OCI-LY1 (cell line): ENCODE data around the gene C1orf159.

Experiments
- H2AFZ ChIP-seq: fragments of 200-600 bp; sonication (generic), shearing (Covaris generic); 2 replicates; pipeline ENCODE4 v1.6.0; 2014; ENCODE audit warnings: antibody characterized with exemption, mild to moderate bottlenecking, low read length
- H3F3A ChIP-seq: fragments of 200-600 bp; sonication (generic), shearing (Covaris generic); 2 replicates; pipeline ENCODE4 v1.6.0; 2014; ENCODE audit warnings: mild to moderate bottlenecking, antibody characterized with exemption, low read length, moderate library complexity; ENCODE audit not compliant: insufficient read depth
- H3K27ac ChIP-seq: fragments of 200-600 bp; sonication (generic); 2 replicates; pipeline ENCODE4 v1.5.1; 2014; ENCODE audit warnings: low read length, mixed run types, mild to moderate bottlenecking, low read depth; ENCODE audit not compliant: poor library complexity, severe bottlenecking
- H3K27me3 ChIP-seq: fragments of 200-600 bp; sonication (generic); 2 replicates; pipeline ENCODE4 v1.6.0; 2014; ENCODE audit warnings: antibody characterized with exemption, mild to moderate bottlenecking, low read length, moderate library complexity; ENCODE audit not compliant: insufficient read depth
- H3K36me3 ChIP-seq: fragments of 200-600 bp; sonication (generic); 2 replicates; pipeline ENCODE4 v1.6.1; 2014; ENCODE audit warnings: mild to moderate bottlenecking, antibody characterized with exemption, low read length, moderate library complexity, mixed read lengths; ENCODE audit not compliant: insufficient read depth
- H3K4me1 ChIP-seq: fragments of 200-600 bp; sonication (generic); 2 replicates; pipeline ENCODE4 v1.5.1; 2014; ENCODE audit warnings: mild to moderate bottlenecking, low read length, moderate library complexity; ENCODE audit not compliant: insufficient read depth, severe bottlenecking
- H3K4me2 ChIP-seq: fragments of 200-600 bp; sonication (generic), shearing (Covaris generic); 2 replicates; pipeline ENCODE4 v1.6.1; 2014; ENCODE audit warnings: low read length
- H3K4me3 ChIP-seq: fragments of 200-600 bp; sonication (generic); 2 replicates; pipeline ENCODE4 v1.5.1; 2014; ENCODE audit warnings: low read length, low read depth, mild to moderate bottlenecking, mixed read lengths; ENCODE audit not compliant: poor library complexity, severe bottlenecking
- H3K79me2 ChIP-seq: fragments of 200-600 bp; shearing (Covaris generic); 2 replicates; pipeline ENCODE4 v1.6.1; 2016; ENCODE audit warnings: mixed run types, low read length, mixed read lengths; ENCODE audit not compliant: insufficient read depth
- H3K9ac ChIP-seq: fragments of 200-600 bp; sonication (generic), shearing (Covaris generic); 2 replicates; pipeline ENCODE4 v1.6.1; 2014; ENCODE audit warnings: mild to moderate bottlenecking, low read length, mixed read lengths
- H3K9me2 ChIP-seq: fragments of 200-600 bp; sonication (generic), shearing (Covaris generic); 2 replicates; pipeline ENCODE4 v1.6.1; 2014; ENCODE audit warnings: low read depth, mild to moderate bottlenecking, low read length, mixed read lengths
- H3K9me3 ChIP-seq: fragments of 200-600 bp; shearing (Covaris generic); 2 replicates; pipeline ENCODE4 v1.6.1; 2014; ENCODE audit warnings: low read length, mixed read lengths
- H4K20me1 ChIP-seq: fragments of 200-600 bp; sonication (generic), shearing (Covaris generic); 2 replicates; pipeline ENCODE4 v1.6.0; 2016; ENCODE audit warnings: mild to moderate bottlenecking, low read length; ENCODE audit not compliant: insufficient read depth
- EZH2 ChIP-seq: fragments of 200-600 bp; sonication (generic), shearing (Covaris generic); IDR thresholded peaks from 2 replicates; pipeline ENCODE4 v1.8.0; 2017; ENCODE audit warnings: borderline replicate concordance, mixed run types, mild to moderate bottlenecking, antibody characterized with exemption, low read length, moderate library complexity, mixed read lengths
- TF ChIP-seq, protein P1 (sequence below): fragments of 200-600 bp; sonication (generic), shearing (Covaris generic); IDR thresholded peaks from 2 replicates; pipeline ENCODE4 v1.5.1; 2017; ENCODE audit warnings: mild to moderate bottlenecking, antibody characterized with exemption, low read length, moderate library complexity, mixed read lengths

The C1orf159 gene

DNA sequence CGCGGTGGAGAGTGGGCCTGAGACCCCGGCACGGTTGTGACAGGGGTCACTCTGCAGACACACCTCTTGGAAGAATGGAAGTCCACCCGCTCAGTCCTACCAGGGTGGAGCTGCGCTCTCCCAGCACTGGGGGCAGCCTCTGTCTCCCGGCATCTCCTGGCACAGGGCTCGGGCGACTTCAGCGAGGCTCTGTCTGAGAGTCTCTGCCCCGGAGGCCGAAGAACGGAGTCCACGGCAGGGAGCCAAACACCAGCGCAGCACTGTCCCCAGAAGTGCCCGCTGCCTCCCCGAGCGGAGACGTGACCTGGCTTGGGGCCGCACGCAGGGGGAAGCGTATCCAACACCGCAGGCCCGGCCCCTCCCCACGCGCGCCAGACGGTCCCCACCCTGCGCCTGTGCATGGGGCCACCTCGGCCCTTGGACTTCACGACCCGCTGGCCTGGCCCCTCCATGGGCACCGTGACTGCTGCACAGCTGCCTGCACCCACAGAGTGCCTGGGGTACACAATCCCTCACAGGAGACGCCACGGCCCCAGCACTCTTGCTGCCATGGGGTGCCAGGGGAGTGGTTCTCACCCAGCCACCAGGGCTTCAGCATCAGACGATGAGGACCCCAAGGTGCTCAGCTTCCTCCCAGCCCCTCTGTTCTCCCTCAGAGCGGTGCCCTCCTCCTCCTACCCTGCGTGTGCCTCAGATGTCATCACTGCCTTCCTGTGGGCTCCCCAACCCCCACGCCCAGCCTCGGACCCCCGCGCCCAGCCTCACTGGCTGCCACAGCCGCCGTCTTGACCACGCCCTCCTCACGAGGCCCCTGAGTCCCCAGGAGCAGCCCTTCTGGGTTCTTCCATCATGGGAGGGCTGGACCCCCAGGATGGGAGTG lies 26.8 kb downstream of the C1orf159 start:
- Histone ChIP-seq H3K4me3 (no peak overlapping the region), H3K79me2 (no peaks in the 10 kb centered on the region), H3K27ac (no peak overlapping the region), H3K9ac (no peak overlapping the region), H3K27me3 (0 out of 2 replicates have a peak, but pooled peaks cover 3% of the 10 kb centered on the region), H3F3A (no peaks in the 10 kb centered on the region), H2AFZ (no peak overlapping the region), H3K36me3 (no peaks in the 10 kb centered on the region), H3K4me2 (no peak overlapping the region), H4K20me1 (no peaks in the 10 kb centered on the region), H3K9me3 (no peaks in the 10 kb centered on the region), H3K4me1 (no peaks in the 10 kb centered on the region), H3K9me2 (no peaks in the 10 kb centered on the region)
- TF ChIP-seq EZH2: no peak
- TF ChIP-seq, protein P1, sequence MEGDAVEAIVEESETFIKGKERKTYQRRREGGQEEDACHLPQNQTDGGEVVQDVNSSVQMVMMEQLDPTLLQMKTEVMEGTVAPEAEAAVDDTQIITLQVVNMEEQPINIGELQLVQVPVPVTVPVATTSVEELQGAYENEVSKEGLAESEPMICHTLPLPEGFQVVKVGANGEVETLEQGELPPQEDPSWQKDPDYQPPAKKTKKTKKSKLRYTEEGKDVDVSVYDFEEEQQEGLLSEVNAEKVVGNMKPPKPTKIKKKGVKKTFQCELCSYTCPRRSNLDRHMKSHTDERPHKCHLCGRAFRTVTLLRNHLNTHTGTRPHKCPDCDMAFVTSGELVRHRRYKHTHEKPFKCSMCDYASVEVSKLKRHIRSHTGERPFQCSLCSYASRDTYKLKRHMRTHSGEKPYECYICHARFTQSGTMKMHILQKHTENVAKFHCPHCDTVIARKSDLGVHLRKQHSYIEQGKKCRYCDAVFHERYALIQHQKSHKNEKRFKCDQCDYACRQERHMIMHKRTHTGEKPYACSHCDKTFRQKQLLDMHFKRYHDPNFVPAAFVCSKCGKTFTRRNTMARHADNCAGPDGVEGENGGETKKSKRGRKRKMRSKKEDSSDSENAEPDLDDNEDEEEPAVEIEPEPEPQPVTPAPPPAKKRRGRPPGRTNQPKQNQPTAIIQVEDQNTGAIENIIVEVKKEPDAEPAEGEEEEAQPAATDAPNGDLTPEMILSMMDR: no peak

DNA sequence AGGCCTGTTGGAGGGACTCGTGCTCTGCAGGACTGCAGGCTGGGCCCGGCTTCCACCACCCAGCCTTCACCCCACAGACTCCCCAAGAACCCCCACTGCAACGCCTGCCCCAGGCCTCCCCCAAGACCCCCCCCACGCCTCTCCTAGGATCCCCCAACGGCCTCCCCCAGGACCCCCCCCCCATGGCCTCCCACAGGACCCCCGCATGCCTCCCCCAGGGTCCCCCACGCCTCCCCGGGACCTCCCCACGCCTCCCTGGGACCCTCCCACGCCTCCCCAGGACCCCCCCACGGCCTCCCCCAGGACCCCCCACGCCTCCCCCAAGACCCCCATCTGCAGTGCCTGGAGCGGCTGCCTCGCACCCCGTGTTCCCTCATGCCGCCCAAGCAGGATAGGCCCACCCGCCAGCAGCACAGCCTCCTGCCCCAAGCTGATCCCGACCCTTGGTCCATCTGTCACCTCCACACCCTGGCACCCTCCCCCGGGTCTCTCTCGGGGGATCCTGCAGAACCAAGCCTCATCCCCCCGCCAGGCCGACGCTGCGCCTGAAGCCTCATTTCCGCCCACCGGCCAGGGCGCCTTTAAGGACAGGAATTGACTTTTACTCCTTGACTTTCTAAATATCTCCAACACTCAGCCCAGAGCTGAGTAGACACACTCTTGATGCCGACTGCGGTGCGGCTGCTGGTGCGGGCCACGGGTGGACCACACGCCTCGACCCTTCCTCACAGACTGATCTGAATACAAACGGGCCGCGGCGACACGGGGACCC lies 27.7 kb downstream of the C1orf159 start:
- no peaks in the 10 kb centered on the region for H3K36me3 ChIP-seq
- H3K79me2 ChIP-seq: no peaks in the 10 kb centered on the region
- H3K9me3 ChIP-seq: no peaks in the 10 kb centered on the region
- no peak overlapping the region for H3K4me2 ChIP-seq
- no peaks in the 10 kb centered on the region for H4K20me1 ChIP-seq
- H3K27me3 ChIP-seq: 0 out of 2 replicates have a peak, but pooled peaks cover 3% of the 10 kb centered on the region
- no peak overlapping the region for H2AFZ ChIP-seq
- H3K4me3 ChIP-seq: no peak overlapping the region
- H3F3A ChIP-seq: no peaks in the 10 kb centered on the region
- TF ChIP-seq, protein P1: no peak
- TF ChIP-seq EZH2: no peak
- H3K27ac ChIP-seq: no peak overlapping the region
- no peaks in the 10 kb centered on the region for H3K4me1 ChIP-seq
- no peaks in the 10 kb centered on the region for H3K9me2 ChIP-seq
- H3K9ac ChIP-seq: no peak overlapping the region

DNA sequence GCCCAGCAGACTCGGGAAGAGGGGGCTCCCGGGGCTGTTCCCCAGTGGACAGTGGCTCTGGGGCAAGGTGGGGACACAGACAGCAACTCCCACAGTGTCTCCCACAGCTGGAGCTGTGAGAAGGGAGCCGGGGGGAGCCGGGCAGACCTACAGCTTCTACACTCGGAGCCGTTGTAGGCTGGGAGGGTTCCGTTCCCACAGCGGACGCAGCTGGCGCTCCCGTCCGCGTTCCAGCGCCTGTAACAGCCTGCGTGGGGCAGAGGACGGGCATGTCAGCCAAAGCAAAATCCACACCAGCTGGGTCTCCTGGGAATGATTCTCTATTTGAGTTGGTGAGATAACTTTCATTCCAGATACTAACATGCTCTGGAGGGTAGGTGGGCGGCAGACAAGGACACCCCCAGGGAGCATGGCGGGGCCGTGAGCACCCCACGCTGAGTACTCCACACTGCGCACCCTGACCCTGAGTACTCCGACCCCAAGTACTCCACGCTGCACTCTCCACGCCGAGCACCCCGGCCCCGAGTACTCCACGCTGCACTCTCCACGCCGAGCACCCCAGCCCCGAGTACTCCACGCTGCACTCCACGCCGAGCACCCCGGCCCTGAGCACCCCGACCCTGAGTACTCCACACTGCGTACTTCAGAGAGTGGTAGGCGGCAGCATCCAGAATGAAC lies 28.4 kb downstream of the C1orf159 start:
- Histone ChIP-seq H3K9ac (no peak overlapping the region), H3K9me3 (no peaks in the 10 kb centered on the region), H3K4me2 (no peak overlapping the region), H3K27me3 (0 out of 2 replicates have a peak, but pooled peaks cover 3% of the 10 kb centered on the region), H3K79me2 (no peaks in the 10 kb centered on the region), H3K4me1 (no peaks in the 10 kb centered on the region), H3F3A (no peaks in the 10 kb centered on the region), H4K20me1 (no peaks in the 10 kb centered on the region), H3K36me3 (no peaks in the 10 kb centered on the region), H3K9me2 (no peaks in the 10 kb centered on the region), H3K27ac (no peak overlapping the region), H3K4me3 (no peak overlapping the region), H2AFZ (no peak overlapping the region)
- no peak for TF ChIP-seq EZH2
- TF ChIP-seq, protein P1: no peak
